Measurements from ENCODE around the gene EIPR1. TPM values are rescaled to one million over a fixed set of nuclear protein-coding genes. Genes with fewer than 3 reads are reported as not detected.

Gene EIPR1
- total RNA-seq, 2 donors from 2014 or later = 13.5 TPM

- TF ChIP-seq CTCF (IDR thresholded peaks at IDR 0.05) = no peak
- TF ChIP-seq POLR2A (IDR thresholded peaks at IDR 0.05) = no peak
- no peaks in the 10 kb centered on the region for H3K36me3 ChIP-seq (replicated peaks in 1 of 2; ENCODE audit: insufficient read depth in 1 of 2, low read depth in 2 of 2)
- H3K27me3 ChIP-seq = no peaks in the 10 kb centered on the region
- H3K9me3 ChIP-seq = no peaks in the 10 kb centered on the region
- ATAC-seq (no peak), DNase-seq (no peak)
- no peak overlapping the region for H3K27ac ChIP-seq
- H3K4me3 ChIP-seq = no peak overlapping the region
- WGBS, 2 donors = 96 to 97% methylated on average over 13 to 16 of the region's 16 CpGs
- intact Hi-C loops (cut with DNase I) = no loop called here
- no peaks in the 10 kb centered on the region for H3K4me1 ChIP-seq
Measured at GRCh38 chr2:3263487-3263886, 114.1 kb downstream of the EIPR1 start.

- DNase-seq (no peak), ATAC-seq (peak; percentile 18)
- H3K4me1 ChIP-seq = no peaks in the 10 kb centered on the region
- WGBS, 2 donors = 94 to 96% methylated on average over 17 to 18 of the region's 18 CpGs
- no peak overlapping the region for H3K4me3 ChIP-seq
- no peaks in the 10 kb centered on the region for H3K27me3 ChIP-seq
- intact Hi-C loops (cut with DNase I) = no loop called here
- TF ChIP-seq CTCF (IDR thresholded peaks at IDR 0.05) (no peak), POLR2A (IDR thresholded peaks at IDR 0.05) (no peak)
- H3K36me3 ChIP-seq (replicated peaks in 1 of 2; ENCODE audit: insufficient read depth in 1 of 2, low read depth in 2 of 2) = no peaks in the 10 kb centered on the region
- no peaks in the 10 kb centered on the region for H3K9me3 ChIP-seq
- H3K27ac ChIP-seq = no peak overlapping the region
Measured at GRCh38 chr2:3262437-3263388, 114.9 kb downstream of the EIPR1 start.

DNA sequence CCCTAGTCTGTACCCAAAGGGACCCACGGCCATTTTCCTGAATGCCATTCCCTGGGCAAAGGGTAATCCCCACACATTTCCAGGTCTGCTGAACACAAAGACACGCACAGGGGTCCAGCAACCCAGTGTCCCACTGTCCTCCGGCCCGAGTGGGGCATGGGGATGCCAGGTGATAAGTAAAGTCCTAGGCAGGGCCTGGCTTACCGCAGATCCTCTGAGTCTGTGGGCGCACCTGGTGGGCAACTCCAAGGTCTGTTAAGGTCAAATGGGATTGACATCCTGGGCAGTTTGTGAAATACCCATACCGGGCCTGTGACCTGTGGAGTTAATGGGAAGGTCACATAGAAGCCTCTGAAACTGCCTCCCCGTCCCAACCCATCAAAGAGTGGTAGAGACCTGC lies 116.1 kb downstream of the EIPR1 start:
- Histone ChIP-seq H3K27me3 (no peaks in the 10 kb centered on the region), H3K27ac (no peak overlapping the region), H3K36me3 (replicated peaks in 1 of 2; ENCODE audit: insufficient read depth in 1 of 2, low read depth in 2 of 2) (no peaks in the 10 kb centered on the region), H3K4me3 (no peak overlapping the region), H3K4me1 (no peaks in the 10 kb centered on the region), H3K9me3 (no peaks in the 10 kb centered on the region)
- DNase-seq = no peak
- intact Hi-C loops (cut with DNase I) = no loop called here
- no peak for ATAC-seq
- no peak for TF ChIP-seq POLR2A (IDR thresholded peaks at IDR 0.05)
- no peak for TF ChIP-seq CTCF (IDR thresholded peaks at IDR 0.05)
- 90 to 100% methylated on average over 4 to 8 of the region's 8 CpGs for WGBS, 2 donors

- no peaks in the 10 kb centered on the region for H3K4me1 ChIP-seq
- no peak for DNase-seq
- 95 to 96% methylated on average over 6 of the region's 6 CpGs for WGBS, 2 donors
- no peaks in the 10 kb centered on the region for H3K27me3 ChIP-seq
- TF ChIP-seq POLR2A (IDR thresholded peaks at IDR 0.05) (no peak), CTCF (IDR thresholded peaks at IDR 0.05) (no peak)
- no peaks in the 10 kb centered on the region for H3K36me3 ChIP-seq (replicated peaks in 1 of 2; ENCODE audit: insufficient read depth in 1 of 2, low read depth in 2 of 2)
- H3K27ac ChIP-seq = no peak overlapping the region
- no peak overlapping the region for H3K4me3 ChIP-seq
- no peak for ATAC-seq
- H3K9me3 ChIP-seq = no peaks in the 10 kb centered on the region
- intact Hi-C loops (cut with DNase I) = no loop called here
Measured at GRCh38 chr2:3260959-3261358, 116.7 kb downstream of the EIPR1 start.

- intact Hi-C loops (cut with DNase I) = no loop called here
- no peak for ATAC-seq
- Histone ChIP-seq H3K9me3 (no peaks in the 10 kb centered on the region), H3K4me3 (no peak overlapping the region), H3K4me1 (no peaks in the 10 kb centered on the region), H3K27me3 (no peaks in the 10 kb centered on the region), H3K27ac (no peak overlapping the region), H3K36me3 (replicated peaks in 1 of 2; ENCODE audit: insufficient read depth in 1 of 2, low read depth in 2 of 2) (no peaks in the 10 kb centered on the region)
- no peak for DNase-seq
- no peak for TF ChIP-seq POLR2A (IDR thresholded peaks at IDR 0.05)
- no peak for TF ChIP-seq CTCF (IDR thresholded peaks at IDR 0.05)
- 92% methylated on average over 8 of the region's 8 CpGs for WGBS, 2 donors
Measured at GRCh38 chr2:3257826-3258225, 119.8 kb downstream of the EIPR1 start.
